Activated naive CD4-positive, alpha-beta T cell treated with anti-CD3 and anti-CD28 coated beads, Interleukin-2, amount 10 ng/mL, durations not matched to agents 7 days and 5 days (primary cell): Measurements from ENCODE around the gene SNORC.

ENCODE experiments used
- CTCF ChIA-PET: fragments of 350-600 bp; sonication (Branson Sonifier 250); formaldehyde crosslinking; loops from one replicate; lab custom pipeline; 2021; ENCODE audit warnings: antibody characterized with exemption; lab: Charles Lee
- DNase-seq: peaks from one replicate; pipeline ENCODE4 v3.0.0-alpha.2; 2020
- H3K27ac Mint-ChIP-seq: one replicate; pipeline ENCODE4 v1.8.0; 2021; ENCODE audit warnings: mild to moderate bottlenecking, moderate library complexity, mixed read lengths
- H3K27me3 Mint-ChIP-seq: one replicate; pipeline ENCODE4 v1.8.0; 2021; ENCODE audit warnings: mild to moderate bottlenecking, mixed read lengths
- H3K36me3 Mint-ChIP-seq: one replicate; pipeline ENCODE4 v1.8.0; 2021; ENCODE audit warnings: mixed read lengths
- H3K4me1 Mint-ChIP-seq: one replicate; pipeline ENCODE4 v1.8.0; 2021; ENCODE audit warnings: mixed read lengths
- H3K4me3 Mint-ChIP-seq: one replicate; pipeline ENCODE4 v1.8.0; 2021; ENCODE audit warnings: mild to moderate bottlenecking, moderate library complexity, mixed read lengths
- H3K9me3 Mint-ChIP-seq: one replicate; pipeline ENCODE4 v1.8.0; 2021; ENCODE audit warnings: mixed read lengths

The SNORC gene

DNA sequence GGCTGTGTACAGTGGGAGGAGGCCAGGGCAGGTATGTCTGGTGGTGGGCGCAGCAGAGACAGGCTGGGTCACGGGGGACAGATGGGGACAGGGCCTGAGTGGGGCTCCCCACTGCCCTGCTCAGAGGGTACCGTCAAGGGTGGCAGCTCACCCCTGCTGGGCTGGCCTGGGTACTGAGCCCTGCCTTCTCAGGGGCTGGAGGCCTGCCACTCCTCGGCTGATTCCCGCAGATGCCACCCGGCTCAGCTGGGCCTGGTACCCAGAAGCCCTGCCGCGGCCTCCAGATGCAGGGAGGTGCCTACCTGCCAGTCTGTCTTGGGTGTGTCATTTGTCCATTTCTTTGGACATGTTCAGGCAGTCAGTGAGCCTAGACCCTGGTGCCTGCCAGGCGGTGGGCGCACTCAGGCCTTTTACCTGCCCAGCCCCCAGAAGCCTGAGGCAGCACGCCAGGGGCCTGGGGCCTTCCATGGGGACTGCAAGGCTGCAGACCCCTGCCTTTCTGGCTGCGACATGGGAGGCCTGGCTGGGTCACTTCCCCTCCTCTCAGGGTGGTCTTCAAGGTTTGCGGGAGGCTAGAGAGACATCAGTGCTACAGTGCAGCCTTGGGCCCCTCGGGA is 3.3 kb downstream of the SNORC start:
- CTCF ChIA-PET: no interaction called here
- peaks cover 7% of the 10 kb centered on the region for H3K4me1 Mint-ChIP-seq
- no peak overlapping the region for H3K4me3 Mint-ChIP-seq
- H3K27me3 Mint-ChIP-seq: peaks cover 42% of the 10 kb centered on the region
- no peak overlapping the region for H3K27ac Mint-ChIP-seq
- peak; percentile 15 for DNase-seq
- no peaks in the 10 kb centered on the region for H3K36me3 Mint-ChIP-seq
- H3K9me3 Mint-ChIP-seq: no peaks in the 10 kb centered on the region

DNA sequence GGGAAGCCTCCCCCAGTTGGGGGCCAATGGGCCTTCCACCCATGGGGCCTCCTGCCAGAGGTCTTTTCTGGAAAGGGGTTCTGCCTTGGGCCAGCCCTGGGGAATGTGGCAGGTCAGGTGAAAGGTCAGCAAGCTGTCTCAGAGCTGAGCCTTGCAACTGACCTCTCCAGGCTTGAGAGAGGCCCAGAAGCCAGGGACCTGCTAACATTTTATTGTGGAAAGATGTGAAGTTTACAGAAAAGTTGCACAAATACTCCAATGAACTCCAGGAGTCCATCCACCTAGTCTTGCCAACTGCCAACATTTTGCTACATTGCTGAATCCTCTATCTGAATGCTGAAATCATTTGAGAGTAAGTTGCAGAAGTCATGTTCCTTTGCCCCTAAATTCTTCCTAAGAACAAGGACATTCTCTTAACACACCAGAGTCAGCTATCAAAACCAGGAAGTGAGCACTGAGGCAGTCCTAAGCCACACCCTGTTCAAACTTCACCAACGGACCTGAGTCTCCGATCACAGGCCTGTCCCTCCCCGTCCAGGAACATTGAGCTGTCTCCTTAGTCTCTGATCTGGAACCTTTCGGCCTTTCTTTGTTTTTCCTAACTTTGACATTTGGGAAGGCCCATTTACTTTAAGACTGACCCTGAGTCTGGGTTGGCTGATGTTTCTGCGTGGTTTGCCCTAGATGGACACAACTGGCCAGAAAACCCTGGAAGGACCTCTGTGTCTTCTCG is 4.0 kb downstream of the SNORC start:
- Mint-ChIP-seq H3K27me3 (peaks cover 45% of the 10 kb centered on the region), H3K4me1 (peaks cover 7% of the 10 kb centered on the region), H3K27ac (no peak overlapping the region), H3K4me3 (no peak overlapping the region), H3K9me3 (no peaks in the 10 kb centered on the region), H3K36me3 (no peaks in the 10 kb centered on the region)
- peak; percentile 18 for DNase-seq
- CTCF ChIA-PET: no interaction called here

DNA sequence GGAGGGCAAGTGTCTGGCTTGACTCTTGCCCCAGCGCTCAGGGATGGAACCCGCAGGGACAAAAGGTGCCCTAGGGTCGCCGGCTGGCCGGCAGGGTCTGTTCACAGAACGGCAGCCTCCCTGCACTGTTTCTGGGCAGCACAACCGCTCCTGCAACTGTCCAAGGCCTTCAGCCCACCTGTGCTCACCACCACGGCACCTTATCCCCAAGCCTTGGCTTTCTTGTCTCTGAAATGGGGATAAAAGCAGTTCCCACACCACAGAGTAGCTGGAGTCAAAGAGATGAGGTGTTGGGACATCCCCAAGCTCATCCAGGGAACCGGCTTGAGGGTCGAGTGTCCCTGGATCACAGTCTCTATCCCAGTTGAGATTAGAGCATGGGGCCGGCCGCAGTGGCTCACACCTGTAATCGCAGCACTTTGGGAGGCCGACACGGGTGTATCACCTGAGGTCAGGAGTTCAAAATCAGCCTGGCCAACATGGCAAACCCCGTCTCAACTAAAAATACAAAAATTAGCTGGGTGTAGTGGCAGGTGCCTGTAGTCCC is 4.7 kb downstream of the SNORC start:
- Mint-ChIP-seq H3K9me3 (no peaks in the 10 kb centered on the region), H3K4me1 (peaks cover 7% of the 10 kb centered on the region), H3K27me3 (peaks cover 45% of the 10 kb centered on the region), H3K27ac (no peak overlapping the region), H3K4me3 (peak overlapping the region; percentile 64), H3K36me3 (no peaks in the 10 kb centered on the region)
- DNase-seq: peak; percentile 8
- CTCF ChIA-PET: no interaction called here

DNA sequence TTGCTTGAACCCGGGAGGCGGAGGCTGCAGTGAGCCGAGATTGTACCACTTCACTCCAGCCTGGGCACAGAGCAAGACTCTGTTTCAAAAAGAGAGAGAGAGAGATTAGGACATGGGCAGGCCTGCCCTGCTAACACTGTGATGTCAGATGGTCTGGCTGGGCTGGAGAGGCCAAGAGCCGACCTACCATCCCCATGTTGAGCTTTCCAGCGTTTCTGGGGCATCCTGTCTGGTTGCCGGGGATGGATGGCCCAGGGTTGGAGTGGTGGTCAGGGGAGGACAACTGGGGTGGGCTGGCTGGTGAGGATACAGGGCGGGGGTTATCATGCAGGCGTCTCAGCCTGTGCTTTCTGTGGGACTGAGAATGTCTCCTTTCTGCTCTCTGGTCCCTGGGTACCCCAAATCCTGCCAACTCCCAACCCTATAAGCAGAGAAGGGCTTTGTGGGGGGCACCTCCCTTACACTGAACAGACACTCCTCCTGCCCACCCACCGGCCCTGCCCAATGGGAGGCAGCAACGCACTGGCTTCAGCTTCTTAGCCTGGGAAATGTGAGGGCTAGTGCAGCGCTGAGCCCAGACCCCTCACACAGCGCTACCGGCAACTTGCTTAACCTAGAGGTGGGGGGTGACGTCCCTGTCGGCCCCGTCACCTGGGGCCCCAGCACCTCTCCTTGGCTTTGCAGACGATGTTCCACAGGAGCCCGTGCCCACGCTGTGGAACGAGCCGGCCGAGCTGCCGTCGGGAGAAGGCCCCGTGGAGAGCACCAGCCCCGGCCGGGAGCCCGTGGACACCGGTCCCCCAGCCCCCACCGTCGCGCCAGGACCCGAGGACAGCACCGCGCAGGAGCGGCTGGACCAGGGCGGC is 5.4 kb downstream of the SNORC start:
- peak; percentile 20 for DNase-seq
- Mint-ChIP-seq H3K4me3 (peak overlapping the region; percentile 64), H3K27ac (no peak overlapping the region), H3K36me3 (no peaks in the 10 kb centered on the region), H3K4me1 (peaks cover 7% of the 10 kb centered on the region), H3K27me3 (peaks cover 45% of the 10 kb centered on the region), H3K9me3 (no peaks in the 10 kb centered on the region)
- CTCF ChIA-PET: no interaction called here

DNA sequence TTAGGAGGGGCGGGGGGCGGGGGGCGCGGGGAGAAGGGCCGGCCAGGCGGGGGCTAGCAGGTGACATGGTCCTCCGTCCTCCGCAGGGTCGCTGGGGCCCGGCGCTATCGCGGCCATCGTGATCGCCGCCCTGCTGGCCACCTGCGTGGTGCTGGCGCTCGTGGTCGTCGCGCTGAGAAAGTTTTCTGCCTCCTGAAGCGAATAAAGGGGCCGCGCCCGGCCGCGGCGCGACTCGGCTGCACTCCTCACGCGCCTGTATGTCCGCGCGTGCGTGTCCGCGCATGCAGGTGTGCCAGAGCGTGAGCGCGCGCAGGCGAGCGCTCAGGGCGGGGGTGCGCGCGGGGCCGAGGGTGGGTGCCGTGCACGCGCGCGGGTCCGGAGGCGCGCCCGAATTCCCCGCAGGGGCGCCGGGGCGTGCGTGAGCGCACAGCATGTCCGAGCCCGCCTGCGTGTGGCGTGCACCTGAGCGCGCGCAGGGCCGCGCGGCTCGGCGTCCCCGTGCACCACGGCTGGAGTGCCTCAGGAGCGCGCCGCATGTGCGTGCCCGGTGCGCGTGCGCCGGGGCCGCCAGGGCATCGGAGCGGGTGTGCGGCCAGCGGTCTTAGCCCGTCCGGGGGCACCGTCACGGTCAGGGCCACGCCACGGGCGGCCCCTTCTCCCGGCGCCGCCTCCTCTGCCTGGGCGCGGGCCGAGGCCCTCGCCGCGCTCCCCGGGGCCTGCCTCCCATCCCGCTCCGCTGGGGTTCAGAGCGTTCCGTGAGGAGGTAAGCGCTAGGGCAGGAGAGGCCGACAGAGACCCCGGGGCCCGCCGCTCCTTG is 6.3 kb downstream of the SNORC start:
- CTCF ChIA-PET: no interaction called here
- no peaks in the 10 kb centered on the region for H3K36me3 Mint-ChIP-seq
- peak; percentile 59 for DNase-seq

DNA sequence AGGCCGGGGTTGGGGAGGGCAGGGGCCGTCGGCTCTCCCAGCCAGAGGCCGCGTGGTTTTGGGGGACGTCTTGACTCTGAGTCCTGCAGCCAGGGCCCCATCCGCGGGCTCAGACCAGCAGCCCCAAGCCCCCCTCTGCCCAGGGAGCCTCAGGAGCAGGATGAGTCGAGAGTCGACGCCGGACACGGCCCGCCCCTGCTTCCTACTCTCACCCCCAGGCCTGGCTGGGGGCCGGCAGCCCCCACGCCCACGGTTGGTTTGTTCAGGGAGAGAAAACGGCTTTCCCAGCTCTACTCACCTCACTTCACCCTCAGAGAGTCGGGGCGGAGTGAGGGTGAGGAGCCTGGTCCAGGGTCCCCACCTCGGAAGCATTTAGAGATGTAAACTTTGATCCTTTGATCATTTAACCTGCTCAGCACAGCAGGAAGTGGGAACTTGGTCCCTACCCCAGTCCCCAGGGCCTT is 6.9 kb downstream of the SNORC start:
- Mint-ChIP-seq H3K27ac (no peak overlapping the region), H3K4me3 (peak overlapping the region; percentile 28), H3K36me3 (no peaks in the 10 kb centered on the region), H3K9me3 (no peaks in the 10 kb centered on the region), H3K27me3 (peaks cover 45% of the 10 kb centered on the region), H3K4me1 (peaks cover 7% of the 10 kb centered on the region)
- CTCF ChIA-PET: no interaction called here
- DNase-seq: no peak

More for the DNA sequence above, 6.3 kb downstream of the SNORC start:
- peak overlapping the region; percentile 66 for H3K4me3 Mint-ChIP-seq
- H3K27ac Mint-ChIP-seq: no peak overlapping the region
- peaks cover 45% of the 10 kb centered on the region for H3K27me3 Mint-ChIP-seq
- no peaks in the 10 kb centered on the region for H3K9me3 Mint-ChIP-seq
- peaks cover 7% of the 10 kb centered on the region for H3K4me1 Mint-ChIP-seq

DNA sequence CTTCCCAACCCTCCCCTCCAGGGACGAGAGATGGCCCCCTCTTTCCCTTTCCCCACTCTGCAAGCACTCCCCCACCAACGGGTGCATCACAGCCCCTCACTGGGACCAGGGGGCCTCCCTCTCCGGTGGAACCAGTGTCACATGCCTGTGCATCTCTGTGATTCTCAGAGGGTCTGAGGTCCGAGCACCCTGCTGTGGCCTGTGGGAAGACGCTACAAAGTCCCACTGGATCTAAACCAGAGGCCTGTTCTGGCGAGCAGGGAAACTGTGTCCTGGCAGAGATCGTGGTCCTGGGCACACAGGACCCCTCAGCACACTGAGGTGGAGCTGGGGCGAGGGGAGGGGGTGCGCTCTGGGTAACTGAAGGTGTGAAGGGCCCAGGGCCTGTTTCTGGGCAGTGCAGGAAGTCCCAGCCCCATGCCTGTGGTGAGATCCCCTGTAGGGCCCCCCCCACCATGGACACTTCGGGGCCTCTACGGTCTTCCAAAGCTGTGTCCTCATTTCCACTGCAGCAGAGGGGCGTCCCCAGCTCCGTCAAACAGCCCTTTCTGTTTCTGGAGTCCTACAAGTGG is 8.0 kb downstream of the SNORC start:
- H3K9me3 Mint-ChIP-seq: no peaks in the 10 kb centered on the region
- no peaks in the 10 kb centered on the region for H3K36me3 Mint-ChIP-seq
- H3K27ac Mint-ChIP-seq: no peak overlapping the region
- peak overlapping the region; percentile 26 for H3K4me3 Mint-ChIP-seq
- peaks cover 7% of the 10 kb centered on the region for H3K4me1 Mint-ChIP-seq
- CTCF ChIA-PET: no interaction called here
- no peak for DNase-seq
- peaks cover 45% of the 10 kb centered on the region for H3K27me3 Mint-ChIP-seq

DNA sequence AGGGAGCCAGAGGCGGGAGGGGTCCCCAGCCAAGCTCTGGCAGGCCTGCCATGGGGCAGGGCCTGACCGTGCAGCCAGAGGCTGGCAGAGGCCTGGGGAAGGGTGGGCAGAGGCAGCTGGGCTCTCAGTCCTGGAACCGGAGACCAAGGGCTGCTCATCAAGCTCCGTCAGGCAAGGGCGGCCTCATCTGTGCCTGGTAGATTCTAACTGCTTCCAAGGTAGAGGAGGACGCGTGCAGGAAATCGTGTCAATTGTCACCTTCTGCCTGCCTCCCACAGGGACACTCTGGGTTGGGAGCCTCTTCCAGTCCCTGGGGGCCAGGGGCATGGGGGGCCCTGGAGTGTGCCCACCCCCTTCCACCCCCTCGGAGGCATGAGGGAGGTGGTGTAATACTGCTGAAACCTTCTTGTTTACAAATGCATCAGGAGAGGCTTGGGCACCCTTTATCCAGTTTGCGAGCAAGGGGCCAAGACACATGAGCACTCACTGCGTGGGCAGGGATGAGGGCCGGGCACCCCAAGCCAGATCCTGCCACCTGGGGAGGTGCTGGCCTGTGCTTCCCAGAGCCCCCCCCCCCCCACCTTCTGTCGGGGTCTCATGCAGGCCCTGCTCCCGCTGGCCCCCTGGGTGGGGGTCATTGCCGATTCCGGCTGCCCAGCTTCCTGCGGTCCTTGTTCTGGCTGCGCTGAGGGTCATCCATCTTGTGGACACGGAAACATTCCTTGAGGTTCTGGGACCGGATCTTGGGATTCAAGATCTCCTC is 9.0 kb downstream of the SNORC start:
- H3K4me3 Mint-ChIP-seq: no peak overlapping the region
- DNase-seq: no peak

DNA sequence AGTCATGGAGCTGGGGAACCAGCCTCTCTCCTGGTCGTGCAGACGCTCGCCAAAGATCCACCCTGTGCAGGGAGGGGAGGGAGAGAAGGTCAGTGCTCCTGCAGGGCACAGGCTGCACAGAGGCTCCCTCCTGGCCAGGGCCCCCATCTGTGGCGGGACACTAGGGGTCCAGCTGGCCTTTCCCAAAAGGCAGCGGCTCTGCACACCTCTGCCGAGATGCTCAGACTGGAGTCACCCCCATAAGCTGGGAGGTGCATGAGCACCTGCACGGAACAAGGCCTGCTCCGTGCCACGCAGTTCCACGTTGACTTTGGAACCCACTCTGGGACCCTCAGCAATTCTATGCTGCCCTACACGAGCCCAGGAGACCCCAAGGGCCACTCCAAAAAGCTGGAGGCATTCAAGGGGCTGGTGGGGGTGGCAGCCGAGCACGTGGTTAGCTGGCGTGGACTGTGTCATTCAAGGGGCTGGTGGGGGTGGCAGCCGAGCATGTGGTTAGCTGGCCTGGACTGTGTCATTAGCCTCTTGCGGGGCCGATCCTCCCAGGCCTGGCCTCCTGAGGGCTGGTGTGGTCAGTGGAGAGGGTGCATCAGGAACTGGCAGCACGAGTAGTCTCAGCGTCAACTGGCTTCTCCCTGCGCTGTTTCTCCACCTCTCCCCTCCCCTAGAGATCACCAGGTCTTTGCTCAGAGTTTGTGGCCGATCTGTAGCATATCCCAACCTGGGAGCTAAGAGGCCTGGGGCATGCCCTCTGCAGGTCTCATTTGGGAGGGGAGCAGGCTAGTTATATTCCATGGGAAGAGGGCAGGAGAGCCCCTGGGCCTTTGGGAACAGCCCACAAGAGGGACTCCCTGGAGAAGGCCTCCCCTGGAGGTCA is 9.8 kb downstream of the SNORC start:
- no peaks in the 10 kb centered on the region for H3K9me3 Mint-ChIP-seq
- CTCF ChIA-PET: no interaction called here
- peaks cover 7% of the 10 kb centered on the region for H3K4me1 Mint-ChIP-seq
- H3K36me3 Mint-ChIP-seq: no peaks in the 10 kb centered on the region
- H3K27me3 Mint-ChIP-seq: peaks cover 34% of the 10 kb centered on the region
- no peak overlapping the region for H3K4me3 Mint-ChIP-seq
- no peak for DNase-seq
- no peak overlapping the region for H3K27ac Mint-ChIP-seq

More for the DNA sequence above, 9.0 kb downstream of the SNORC start:
- no peaks in the 10 kb centered on the region for H3K36me3 Mint-ChIP-seq
- H3K27ac Mint-ChIP-seq: no peak overlapping the region
- H3K9me3 Mint-ChIP-seq: no peaks in the 10 kb centered on the region
- CTCF ChIA-PET: no interaction called here
- peaks cover 39% of the 10 kb centered on the region for H3K27me3 Mint-ChIP-seq
- H3K4me1 Mint-ChIP-seq: peaks cover 7% of the 10 kb centered on the region

DNA sequence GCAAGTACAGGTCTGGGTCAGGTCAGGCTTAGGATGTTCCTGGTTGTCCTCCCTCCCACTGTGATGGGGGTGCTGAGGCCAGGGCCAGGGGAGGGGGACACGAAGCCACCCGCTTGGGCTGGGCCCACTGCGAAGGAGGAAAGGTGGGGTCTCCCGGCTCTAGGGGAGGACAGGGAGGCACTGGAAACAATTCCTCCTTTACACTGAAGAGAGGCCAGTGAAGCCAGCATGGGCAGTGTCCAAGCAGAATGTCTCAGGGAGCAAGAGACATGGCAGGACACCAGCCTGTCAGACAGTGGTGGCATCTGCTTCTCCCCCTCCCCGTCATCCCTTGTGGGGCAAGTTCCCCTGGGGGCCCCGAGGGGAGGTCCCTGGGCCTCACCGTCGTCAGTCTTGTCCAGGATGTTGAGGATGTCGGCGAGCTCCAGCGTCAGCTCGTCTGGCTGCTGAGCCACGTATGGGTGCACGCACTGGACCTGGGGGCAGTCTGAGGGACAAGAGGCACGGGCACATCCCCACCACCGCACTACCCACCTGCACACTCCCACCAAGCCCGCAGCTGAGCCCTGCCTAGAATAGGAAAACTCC is 10.8 kb downstream of the SNORC start:
- CTCF ChIA-PET: no interaction called here
- H3K36me3 Mint-ChIP-seq: no peaks in the 10 kb centered on the region
- no peak overlapping the region for H3K4me3 Mint-ChIP-seq
- DNase-seq: no peak
- no peaks in the 10 kb centered on the region for H3K9me3 Mint-ChIP-seq
- peaks cover 24% of the 10 kb centered on the region for H3K27me3 Mint-ChIP-seq
- no peaks in the 10 kb centered on the region for H3K4me1 Mint-ChIP-seq
- no peak overlapping the region for H3K27ac Mint-ChIP-seq

DNA sequence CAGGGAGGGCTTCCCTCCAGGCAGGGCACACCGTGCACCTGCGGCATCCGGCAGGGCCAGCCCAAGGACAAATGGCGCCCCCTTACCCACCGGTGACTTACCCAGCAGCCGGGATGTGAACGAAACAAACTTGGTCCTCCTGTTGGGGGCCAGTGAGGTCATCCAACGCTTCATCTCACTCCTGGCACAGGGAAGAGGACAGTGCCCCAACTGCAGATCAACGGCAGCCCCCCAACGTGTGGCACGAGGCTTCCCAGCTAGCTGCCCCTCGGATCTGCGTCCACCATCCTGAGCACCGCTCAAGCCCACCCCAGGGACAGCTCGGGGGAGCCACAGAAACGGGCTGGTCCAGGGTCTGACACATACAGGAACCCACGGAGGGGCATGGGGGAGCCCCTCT is 12.0 kb downstream of the SNORC start:
- Mint-ChIP-seq H3K4me3 (no peak overlapping the region), H3K9me3 (no peaks in the 10 kb centered on the region), H3K36me3 (no peaks in the 10 kb centered on the region), H3K27me3 (peaks cover 17% of the 10 kb centered on the region), H3K4me1 (no peaks in the 10 kb centered on the region), H3K27ac (no peak overlapping the region)
- CTCF ChIA-PET: no interaction called here
- no peak for DNase-seq
